ENCODE results near the gene ME3.

DNA sequence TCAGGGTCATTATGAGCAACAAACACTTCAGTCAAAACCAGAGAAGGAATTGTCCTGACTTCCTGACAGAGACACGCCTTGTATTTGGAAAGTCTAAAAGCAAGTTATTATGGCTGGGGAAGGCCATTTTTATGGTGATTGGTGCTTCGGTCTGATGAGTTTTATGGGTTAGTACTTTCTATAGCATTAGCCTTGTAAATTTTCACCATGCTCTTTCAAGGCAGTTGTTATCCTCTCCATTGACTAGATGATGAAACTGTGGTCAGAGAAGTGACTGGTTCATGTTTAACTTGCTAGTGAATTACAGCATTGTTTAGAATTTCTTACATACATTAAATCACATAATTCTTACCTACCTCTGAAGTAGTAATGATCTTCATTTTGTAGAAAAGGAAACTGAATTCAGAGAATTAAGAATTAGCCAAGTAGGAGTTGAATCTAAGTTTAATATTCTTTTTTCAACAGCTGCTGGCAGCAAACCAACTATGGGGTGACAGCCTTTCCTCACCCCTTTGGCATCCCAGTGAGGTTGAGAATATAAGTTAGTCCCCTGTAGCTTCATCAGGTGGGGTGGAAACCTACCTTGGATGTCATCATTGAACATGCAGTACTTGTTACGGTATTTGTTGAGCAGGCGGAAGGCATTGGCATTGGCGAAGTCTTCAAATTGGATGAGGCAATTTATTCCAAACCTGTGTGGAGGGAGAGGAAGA, 207.8 kb downstream of the ME3 start:
- no peak for TF ChIP-seq CTCF (conservative IDR thresholded peaks at IDR 0.05 in 1 of 2, IDR thresholded peaks at IDR 0.05 in 1 of 2; ENCODE audit: low read depth in 1 of 2, low read length in 2 of 2)
- no peak for TF ChIP-seq EZH2 (IDR thresholded peaks at IDR 0.05; ENCODE audit: low read length, missing control alignments)

Data from fibroblast of lung (primary cell).